Keratinocyte (primary cell): Measurements from ENCODE around the gene CXorf65. TPM values are rescaled to one million over a fixed set of nuclear protein-coding genes. Genes with fewer than 3 reads are reported as not detected.

Experiments used
- DNase-seq: peaks from one replicate; pipeline ENCODE4 v3.0.0-alpha.2; 2011; ENCODE audit warnings: low read depth, missing footprints, low spot score
- FAIRE-seq: peaks from 2 replicates; lab custom pipeline; 2011; peaks lifted over from hg19 to GRCh38; lab: Jason Lieb, UNC
- H2AFZ ChIP-seq: 2 replicates; pipeline ENCODE4 v1.6.0; 2012; ENCODE audit warnings: low read length, control low read depth, inconsistent platforms; ENCODE audit not compliant: control insufficient read depth
- H3K27ac ChIP-seq: 2 replicates; pipeline ENCODE4 v1.5.1; 2011; ENCODE audit warnings: low read length; ENCODE audit not compliant: control insufficient read depth, insufficient read depth
- H3K27me3 ChIP-seq: 3 replicates; pipeline ENCODE4 v1.6.0; 2011; ENCODE audit warnings: low read length; ENCODE audit not compliant: control insufficient read depth, insufficient read depth; ENCODE audit errors: extremely low read depth
- H3K36me3 ChIP-seq, 2 experiments: 2 replicates in 1 of 2; 3 replicates in 1 of 2; pipeline ENCODE4 v1.5.1; 2011; ENCODE audit warnings: low read length in 2 of 2, mild to moderate bottlenecking in 1 of 2; ENCODE audit not compliant: control insufficient read depth in 2 of 2, insufficient read depth in 2 of 2; ENCODE audit errors: extremely low read depth in 1 of 2
- H3K4me1 ChIP-seq: 3 replicates; pipeline ENCODE4 v1.5.1; 2011; ENCODE audit warnings: low read length; ENCODE audit not compliant: control insufficient read depth, insufficient read depth; ENCODE audit errors: extremely low read depth
- H3K4me2 ChIP-seq: 3 replicates; pipeline ENCODE4 v1.6.0; 2011; ENCODE audit warnings: low read depth, low read length; ENCODE audit not compliant: control insufficient read depth, insufficient read depth; ENCODE audit errors: extremely low read depth
- H3K4me3 ChIP-seq, 3 experiments: fragments of 200-600 bp in 1 of 3; sonication (generic) in 1 of 3; 2 replicates in 2 of 3; 3 replicates in 1 of 3; pipeline ENCODE4 v1.5.1; 2011 to 2016; ENCODE audit warnings: low read length in 3 of 3, mild to moderate bottlenecking in 3 of 3, control low read depth in 2 of 3, inconsistent platforms in 1 of 3, low read depth in 1 of 3, mixed read lengths in 1 of 3, mixed run types in 1 of 3, moderate library complexity in 1 of 3; ENCODE audit not compliant: control insufficient read depth in 2 of 3, insufficient read depth in 2 of 3; ENCODE audit errors: extremely low read depth in 1 of 3
- H3K79me2 ChIP-seq: 2 replicates; pipeline ENCODE4 v1.6.0; 2012; ENCODE audit warnings: low read length; ENCODE audit not compliant: control insufficient read depth, insufficient read depth
- H3K9ac ChIP-seq: 3 replicates; pipeline ENCODE4 v1.6.0; 2011; ENCODE audit warnings: low read length; ENCODE audit not compliant: control insufficient read depth, insufficient read depth; ENCODE audit errors: extremely low read depth
- H3K9me1 ChIP-seq: 3 replicates; pipeline ENCODE4 v1.6.0; 2011; ENCODE audit warnings: low read length; ENCODE audit not compliant: control insufficient read depth, insufficient read depth; ENCODE audit errors: extremely low read depth
- H3K9me3 ChIP-seq: 2 replicates; pipeline ENCODE4 v1.5.1; 2012; ENCODE audit warnings: low read depth, low read length; ENCODE audit not compliant: control insufficient read depth
- H4K20me1 ChIP-seq: 3 replicates; pipeline ENCODE4 v1.6.0; 2011; ENCODE audit warnings: low read length; ENCODE audit not compliant: control insufficient read depth, insufficient read depth; ENCODE audit errors: extremely low read depth
- CTCF ChIP-seq, 3 experiments: IDR thresholded peaks in 1 of 3; conservative IDR thresholded peaks in 1 of 3; optimal IDR thresholded peaks in 1 of 3; 2 replicates in 2 of 3; 3 replicates in 1 of 3; pipeline versions ENCODE3 to v1.5.1; 2011; ENCODE audit warnings: low read length in 3 of 3, mild to moderate bottlenecking in 3 of 3, moderate library complexity in 2 of 3, control low read depth in 1 of 3, inconsistent platforms in 1 of 3; ENCODE audit not compliant: insufficient read depth in 2 of 3; ENCODE audit errors: extremely low read depth in 1 of 3
- EZH2 ChIP-seq: IDR thresholded peaks from one replicate; pipeline ENCODE4 v1.6.1; 2012; ENCODE audit warnings: inconsistent platforms, mild to moderate bottlenecking, low read length, moderate library complexity
- dilution Hi-C: fragments of 300-500 bp; cut with MboI; formaldehyde crosslinking; loops from one replicate; pipeline ENCODE4 v1.7.0; 2020; ENCODE audit warnings: low sequenced_read_pairs; ENCODE audit not compliant: extremely low pct_ligation_motif_present
- polyA plus RNA-seq, 5 experiments: library from polyadenylated mRNA; depleted of rRNA in 3 of 5; stranded (reverse) in 3 of 5; stranded (forward) in 1 of 5; unstranded in 1 of 5; fragments of >200 nt; gene quantifications; 1 replicate in 1 of 5; 2 replicates in 3 of 5; 3 replicates in 1 of 5; pipeline versions ENCODE4 v1.2.1 to v1.2.3, GENCODE V29; 2011 to 2012; ENCODE audit warnings: missing spikeins in 2 of 5, low read depth in 1 of 5, low replicate concordance in 1 of 5

CXorf65 gene
- polyA plus RNA-seq, 1 donor (not counting 4 experiments of a cell fraction or from before 2014, with no cell fraction given) = not detected

GRCh38 chrX:71060127-71060526, 46.4 kb downstream of the CXorf65 start:
- no peak for TF ChIP-seq CTCF (optimal IDR thresholded peaks at IDR 0.05 in 1 of 3, IDR thresholded peaks at IDR 0.05 in 1 of 3, conservative IDR thresholded peaks at IDR 0.05 in 1 of 3; ENCODE audit: extremely low read depth in 1 of 3, insufficient read depth in 2 of 3, low read length in 3 of 3)
- TF ChIP-seq EZH2 = no peak
- H3K4me2 ChIP-seq = no peak overlapping the region
- no peak for FAIRE-seq

GRCh38 chrX:71057848-71058530, 48.6 kb downstream of the CXorf65 start:
- FAIRE-seq (no peak), DNase-seq (no peak)
- no peaks in the 10 kb centered on the region for H3K4me1 ChIP-seq
- no peaks in the 10 kb centered on the region for H3K9me1 ChIP-seq
- no peak overlapping the region for H2AFZ ChIP-seq
- H3K9ac ChIP-seq = no peak overlapping the region
- no peak for TF ChIP-seq EZH2
- no peak for TF ChIP-seq CTCF (optimal IDR thresholded peaks at IDR 0.05 in 1 of 3, IDR thresholded peaks at IDR 0.05 in 1 of 3, conservative IDR thresholded peaks at IDR 0.05 in 1 of 3; ENCODE audit: extremely low read depth in 1 of 3, insufficient read depth in 2 of 3, low read length in 3 of 3)
- H3K9me3 ChIP-seq = no peaks in the 10 kb centered on the region
- H3K27ac ChIP-seq = no peak overlapping the region
- no peaks in the 10 kb centered on the region for H3K27me3 ChIP-seq
- dilution Hi-C loops = no loop called here
- H3K36me3 ChIP-seq = peaks cover 3 to 4% of the 10 kb centered on the region in 2 experiments
- H3K4me2 ChIP-seq = no peak overlapping the region
- no peak overlapping the region for H3K4me3 ChIP-seq
- no peaks in the 10 kb centered on the region for H4K20me1 ChIP-seq
- H3K79me2 ChIP-seq = peaks cover 3% of the 10 kb centered on the region

More at GRCh38 chrX:71060127-71060526, 46.4 kb downstream of the CXorf65 start:
- Histone ChIP-seq H3K4me1 (no peaks in the 10 kb centered on the region), H3K9ac (no peak overlapping the region), H3K27me3 (no peaks in the 10 kb centered on the region), H4K20me1 (no peaks in the 10 kb centered on the region), H3K9me1 (no peaks in the 10 kb centered on the region), H3K27ac (no peak overlapping the region), H3K9me3 (no peaks in the 10 kb centered on the region), H3K79me2 (peaks cover 14% of the 10 kb centered on the region), H2AFZ (no peak overlapping the region), H3K36me3 (peaks cover 2 to 4% of the 10 kb centered on the region in 2 experiments), H3K4me3 (no peak overlapping the region)
- DNase-seq = no peak
- dilution Hi-C loops = no loop called here
